Measurements from ENCODE around the gene CMAS. TPM values are rescaled to one million over a fixed set of nuclear protein-coding genes. Genes with fewer than 3 reads are reported as not detected.
A peak's percentile ranks its signal among the peaks of the same experiment; 100 is the strongest.

The CMAS gene
- total RNA-seq, 2 donors from 2014 or later: 50.2 to 87.3 TPM

DNA sequence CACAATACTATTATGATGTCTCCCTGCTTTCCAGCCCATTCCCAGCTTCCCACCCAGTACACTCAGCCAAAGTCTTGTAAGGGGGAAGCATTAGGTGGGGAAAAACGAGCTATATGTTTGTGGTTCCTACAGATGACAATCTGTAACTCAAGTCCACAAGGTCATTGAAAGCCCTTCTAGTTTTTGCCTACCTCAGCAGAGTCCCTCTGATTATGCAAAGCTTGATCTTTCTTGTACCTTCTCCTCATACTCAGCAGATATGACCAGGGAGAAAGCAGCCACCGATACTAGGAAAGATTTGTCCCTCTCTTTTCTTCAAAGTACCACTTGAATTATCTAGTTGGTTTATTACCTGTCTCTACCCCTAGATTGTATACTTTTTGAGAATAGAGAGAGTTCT, 10.6 kb downstream of the CMAS start:
- H3K4me1 ChIP-seq (ENCODE audit: control insufficient read depth, insufficient read depth, low read length): no peaks in the 10 kb centered on the region
- no peak overlapping the region for H3K27ac ChIP-seq (ENCODE audit: low read depth, low read length)
- 87 to 100% methylated on average over 1 to 2 of the region's 2 CpGs for WGBS, 2 experiments (ENCODE audit: insufficient coverage in 1 of 2, insufficient read length in 1 of 2)
- Mint-ChIP-seq H3K9me3 (no peaks in the 10 kb centered on the region), H3K36me3 (ENCODE audit: low read depth) (peaks cover 57% of the 10 kb centered on the region), H3K27ac (no peak overlapping the region), H3K4me1 (peaks cover 7% of the 10 kb centered on the region), H3K27me3 (ENCODE audit: insufficient read depth) (no peaks in the 10 kb centered on the region), H3K4me3 (no peak overlapping the region)
- no peak overlapping the region for H3K9ac ChIP-seq (ENCODE audit: extremely low read depth, low read length, poor library complexity, severe bottlenecking)
- no peak for DNase-seq
- no peaks in the 10 kb centered on the region for H3K27me3 ChIP-seq (ENCODE audit: control insufficient read depth, insufficient read depth, low read length, poor library complexity, severe bottlenecking)
- H3K9me3 ChIP-seq (ENCODE audit: control insufficient read depth, low read length): no peaks in the 10 kb centered on the region
- TF ChIP-seq, protein P1, sequence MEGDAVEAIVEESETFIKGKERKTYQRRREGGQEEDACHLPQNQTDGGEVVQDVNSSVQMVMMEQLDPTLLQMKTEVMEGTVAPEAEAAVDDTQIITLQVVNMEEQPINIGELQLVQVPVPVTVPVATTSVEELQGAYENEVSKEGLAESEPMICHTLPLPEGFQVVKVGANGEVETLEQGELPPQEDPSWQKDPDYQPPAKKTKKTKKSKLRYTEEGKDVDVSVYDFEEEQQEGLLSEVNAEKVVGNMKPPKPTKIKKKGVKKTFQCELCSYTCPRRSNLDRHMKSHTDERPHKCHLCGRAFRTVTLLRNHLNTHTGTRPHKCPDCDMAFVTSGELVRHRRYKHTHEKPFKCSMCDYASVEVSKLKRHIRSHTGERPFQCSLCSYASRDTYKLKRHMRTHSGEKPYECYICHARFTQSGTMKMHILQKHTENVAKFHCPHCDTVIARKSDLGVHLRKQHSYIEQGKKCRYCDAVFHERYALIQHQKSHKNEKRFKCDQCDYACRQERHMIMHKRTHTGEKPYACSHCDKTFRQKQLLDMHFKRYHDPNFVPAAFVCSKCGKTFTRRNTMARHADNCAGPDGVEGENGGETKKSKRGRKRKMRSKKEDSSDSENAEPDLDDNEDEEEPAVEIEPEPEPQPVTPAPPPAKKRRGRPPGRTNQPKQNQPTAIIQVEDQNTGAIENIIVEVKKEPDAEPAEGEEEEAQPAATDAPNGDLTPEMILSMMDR (conservative IDR thresholded peaks at IDR 0.05): no peak
- peaks cover 47% of the 10 kb centered on the region for H3K36me3 ChIP-seq (ENCODE audit: control insufficient read depth, insufficient read depth, low read length)
- no peak overlapping the region for H3K4me3 ChIP-seq (ENCODE audit: low read length)

DNA sequence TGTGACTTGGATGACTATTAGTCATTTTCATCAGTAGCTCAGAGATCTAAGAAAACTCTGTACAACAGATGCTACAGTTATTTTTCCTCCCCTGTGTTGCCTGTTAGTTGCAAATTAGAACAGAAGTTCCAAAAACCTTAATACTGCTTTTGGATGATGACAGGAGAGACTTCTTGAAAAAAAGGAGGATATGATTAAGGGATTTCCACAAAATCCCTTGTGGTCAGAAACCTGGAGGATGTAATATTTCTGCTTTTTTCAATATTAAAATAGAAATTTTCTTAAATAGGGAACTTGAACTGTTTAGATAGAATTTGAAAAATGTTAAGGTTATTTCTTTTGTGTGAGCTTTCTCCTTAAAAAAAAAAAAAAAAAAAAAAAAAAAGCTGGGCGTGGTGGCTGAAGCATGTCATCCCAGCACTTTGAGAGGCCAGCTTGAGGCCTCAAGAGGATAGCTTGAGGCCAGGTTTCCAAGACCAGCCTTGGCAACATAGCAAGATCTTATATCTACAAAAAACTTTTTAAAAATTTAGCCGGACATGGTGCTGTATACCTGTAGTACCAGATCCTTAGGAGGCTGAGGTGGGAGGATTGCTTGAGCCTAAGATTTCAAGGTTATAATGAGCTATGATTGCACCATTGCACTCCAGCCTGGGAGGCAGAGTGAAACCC, 14.1 kb downstream of the CMAS start:
- no peaks in the 10 kb centered on the region for H3K4me1 ChIP-seq (ENCODE audit: control insufficient read depth, insufficient read depth, low read length)
- H3K4me3 ChIP-seq (ENCODE audit: low read length): no peak overlapping the region
- Mint-ChIP-seq H3K36me3 (ENCODE audit: low read depth) (peaks cover 61% of the 10 kb centered on the region), H3K4me1 (peaks cover 7% of the 10 kb centered on the region), H3K27me3 (ENCODE audit: insufficient read depth) (no peaks in the 10 kb centered on the region), H3K27ac (no peak overlapping the region), H3K9me3 (no peaks in the 10 kb centered on the region), H3K4me3 (no peak overlapping the region)
- no peak overlapping the region for H3K9ac ChIP-seq (ENCODE audit: extremely low read depth, low read length, poor library complexity, severe bottlenecking)
- TF ChIP-seq, protein P1 (conservative IDR thresholded peaks at IDR 0.05): no peak
- H3K27me3 ChIP-seq (ENCODE audit: control insufficient read depth, insufficient read depth, low read length, poor library complexity, severe bottlenecking): no peaks in the 10 kb centered on the region
- no peak overlapping the region for H3K27ac ChIP-seq (ENCODE audit: low read depth, low read length)
- H3K9me3 ChIP-seq (ENCODE audit: control insufficient read depth, low read length): no peaks in the 10 kb centered on the region
- WGBS, 2 experiments (ENCODE audit: insufficient coverage in 1 of 2, insufficient read length in 1 of 2): 90% methylated on average over 2 of the region's 2 CpGs; no CpG with 5 or more reads in 1 of the 2 experiments
- H3K36me3 ChIP-seq (ENCODE audit: control insufficient read depth, insufficient read depth, low read length): peaks cover 69% of the 10 kb centered on the region
- DNase-seq: no peak

DNA sequence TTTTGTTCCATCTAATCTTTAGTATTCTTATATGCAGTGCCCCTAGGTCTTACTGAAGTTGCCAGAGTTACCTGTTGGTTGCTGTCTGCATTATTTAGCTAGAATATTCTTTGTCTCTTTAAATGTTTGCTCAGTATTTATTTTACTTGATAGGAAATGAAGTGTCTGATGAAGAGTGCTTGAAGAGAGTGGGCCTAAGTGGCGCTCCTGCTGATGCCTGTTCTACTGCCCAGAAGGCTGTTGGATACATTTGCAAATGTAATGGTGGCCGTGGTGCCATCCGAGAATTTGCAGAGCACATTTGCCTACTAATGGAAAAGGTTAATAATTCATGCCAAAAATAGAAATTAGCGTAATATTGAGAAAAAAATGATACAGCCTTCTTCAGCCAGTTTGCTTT, 18.9 kb downstream of the CMAS start:
- Mint-ChIP-seq H3K9me3 (no peaks in the 10 kb centered on the region), H3K4me1 (no peaks in the 10 kb centered on the region), H3K27me3 (ENCODE audit: insufficient read depth) (no peaks in the 10 kb centered on the region), H3K27ac (peak overlapping the region; percentile 35), H3K36me3 (ENCODE audit: low read depth) (peaks cover 41% of the 10 kb centered on the region), H3K4me3 (no peak overlapping the region)
- WGBS, 2 experiments (ENCODE audit: insufficient coverage in 1 of 2, insufficient read length in 1 of 2): 96 to 99% methylated on average over 4 of the region's 4 CpGs
- Histone ChIP-seq H3K4me3 (ENCODE audit: low read length) (no peak overlapping the region), H3K9me3 (ENCODE audit: control insufficient read depth, low read length) (no peaks in the 10 kb centered on the region), H3K4me1 (ENCODE audit: control insufficient read depth, insufficient read depth, low read length) (no peaks in the 10 kb centered on the region), H3K36me3 (ENCODE audit: control insufficient read depth, insufficient read depth, low read length) (peaks cover 46% of the 10 kb centered on the region), H3K27me3 (ENCODE audit: control insufficient read depth, insufficient read depth, low read length, poor library complexity, severe bottlenecking) (no peaks in the 10 kb centered on the region), H3K27ac (ENCODE audit: low read depth, low read length) (no peak overlapping the region), H3K9ac (ENCODE audit: extremely low read depth, low read length, poor library complexity, severe bottlenecking) (no peak overlapping the region)
- no peak for DNase-seq
- TF ChIP-seq, protein P1 (conservative IDR thresholded peaks at IDR 0.05): no peak
